CD4-positive, alpha-beta T cell treated with Interleukin-15 for 1 hour (primary cell): Measurements from ENCODE around the gene SPNS2.

ENCODE experiments used
- DNase-seq: peaks from one replicate; pipeline ENCODE4 v3.0.0-alpha.2; 2020

Gene SPNS2

GRCh38 chr17:4522661-4523060, 24.0 kb downstream of the SPNS2 start:
- DNase-seq = no peak

GRCh38 chr17:4523946-4524345, 25.3 kb downstream of the SPNS2 start:
- DNase-seq = no peak

DNA sequence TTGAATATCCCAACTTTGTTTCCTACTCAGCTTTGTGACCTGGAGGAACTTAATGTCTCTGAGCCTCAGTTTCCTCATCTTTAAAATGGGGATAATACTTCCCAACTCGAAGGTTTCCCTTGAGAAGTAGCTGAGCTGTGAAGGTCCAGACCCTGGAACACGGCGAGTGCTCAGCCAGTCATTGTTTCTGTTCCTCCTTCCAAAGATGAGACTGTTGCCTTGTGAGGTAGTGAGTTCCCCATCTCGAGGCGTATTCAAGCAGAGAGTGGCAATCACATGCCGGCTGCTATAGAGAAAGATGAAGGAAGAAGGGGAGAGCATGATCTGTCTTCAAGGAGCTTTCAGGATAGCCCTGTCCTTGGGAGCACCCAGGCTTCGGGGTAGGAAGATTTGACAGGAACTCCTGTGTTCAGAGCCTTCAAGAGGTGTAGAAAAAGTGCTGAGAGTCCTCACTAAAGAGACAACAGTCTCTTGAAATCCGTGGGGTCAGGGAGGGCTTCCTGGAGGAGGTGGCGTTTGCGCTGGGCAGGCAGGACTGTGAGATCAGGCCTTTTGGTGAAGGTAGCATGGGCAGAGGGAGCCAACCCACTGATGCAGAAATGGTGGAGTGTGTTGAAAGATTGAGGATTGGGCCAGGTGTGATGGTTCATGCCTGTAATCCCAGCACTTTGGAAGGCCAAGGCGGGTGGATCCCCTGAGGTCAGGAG, 27.2 kb downstream of the SPNS2 start:
- DNase-seq = no peak

GRCh38 chr17:4527134-4527533, 28.5 kb downstream of the SPNS2 start:
- no peak for DNase-seq

GRCh38 chr17:4527566-4528125, 29.0 kb downstream of the SPNS2 start:
- no peak for DNase-seq

GRCh38 chr17:4529533-4530152, 31.0 kb downstream of the SPNS2 start:
- no peak for DNase-seq

DNA sequence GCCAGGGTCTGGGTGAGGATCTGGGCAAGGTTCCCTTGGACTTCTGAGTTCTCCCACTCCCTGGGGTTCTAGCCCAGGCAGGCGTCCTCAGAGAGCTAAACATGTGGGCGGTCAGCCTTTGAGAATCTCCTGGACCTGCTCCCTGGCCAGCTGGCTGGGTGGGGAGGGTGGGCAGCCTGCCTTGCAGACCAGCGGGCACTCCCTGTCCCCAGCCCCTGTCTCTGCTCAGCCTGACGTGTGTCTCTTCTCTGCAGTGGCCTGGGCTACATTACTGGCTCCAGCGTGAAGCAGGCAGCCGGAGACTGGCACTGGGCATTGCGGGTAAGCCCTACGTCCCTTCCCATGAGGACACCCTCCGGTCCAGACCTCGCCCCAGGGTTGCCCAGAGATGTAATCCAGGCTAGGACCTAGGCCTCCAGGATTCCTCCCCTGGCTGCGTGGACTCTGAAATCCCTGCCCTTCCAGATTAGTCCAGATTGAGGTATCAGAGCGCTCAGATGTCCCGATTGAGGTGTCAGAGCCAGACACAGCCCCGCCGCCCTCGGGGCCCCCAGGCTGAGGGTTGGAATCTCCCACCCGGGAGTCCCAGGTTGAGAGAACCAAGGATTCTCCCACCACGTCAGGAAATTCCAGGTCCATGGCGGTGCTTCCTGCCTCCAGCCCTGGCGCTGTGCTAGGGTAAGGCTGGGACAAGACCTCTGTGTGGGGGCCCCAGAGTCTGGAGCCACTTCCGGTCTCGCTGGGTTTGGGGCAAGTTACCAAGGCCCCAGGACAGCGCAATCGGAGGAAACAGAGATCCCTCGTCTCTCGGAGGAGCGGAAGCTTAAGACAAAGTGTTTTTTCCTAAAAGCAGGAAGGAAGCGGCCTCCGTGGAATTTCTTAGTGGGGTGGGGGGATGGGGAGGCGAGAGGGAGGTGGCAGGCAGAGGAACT, 32.4 kb downstream of the SPNS2 start:
- DNase-seq = no peak

- no peak for DNase-seq
These were observed 33.5 kb downstream of the SPNS2 start for GRCh38 chr17:4531988-4532736.

DNA sequence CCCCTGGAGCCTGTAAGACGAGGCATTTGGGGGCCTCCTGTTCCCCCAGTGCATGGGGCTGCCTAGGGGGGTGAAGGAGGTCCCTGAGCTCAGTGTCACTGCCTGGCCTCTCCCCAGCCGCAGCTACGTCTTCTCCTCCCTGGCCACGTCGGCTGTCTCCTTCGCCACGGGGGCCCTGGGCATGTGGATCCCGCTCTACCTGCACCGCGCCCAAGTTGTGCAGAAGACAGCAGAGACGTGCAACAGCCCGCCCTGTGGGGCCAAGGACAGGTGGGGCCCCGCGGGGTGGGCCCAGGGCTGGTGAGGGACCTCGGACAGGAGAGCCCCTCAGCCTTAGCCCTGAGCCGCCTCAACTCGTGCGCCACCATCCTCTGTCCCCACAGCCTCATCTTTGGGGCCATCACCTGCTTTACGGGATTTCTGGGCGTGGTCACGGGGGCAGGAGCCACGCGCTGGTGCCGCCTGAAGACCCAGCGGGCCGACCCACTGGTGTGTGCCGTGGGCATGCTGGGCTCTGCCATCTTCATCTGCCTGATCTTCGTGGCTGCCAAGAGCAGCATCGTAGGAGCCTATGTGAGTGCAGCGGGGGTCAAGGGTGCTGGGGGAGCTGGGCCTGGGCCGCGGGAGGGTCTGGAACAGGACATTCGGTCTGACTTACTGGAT, 34.3 kb downstream of the SPNS2 start:
- DNase-seq = no peak

DNA sequence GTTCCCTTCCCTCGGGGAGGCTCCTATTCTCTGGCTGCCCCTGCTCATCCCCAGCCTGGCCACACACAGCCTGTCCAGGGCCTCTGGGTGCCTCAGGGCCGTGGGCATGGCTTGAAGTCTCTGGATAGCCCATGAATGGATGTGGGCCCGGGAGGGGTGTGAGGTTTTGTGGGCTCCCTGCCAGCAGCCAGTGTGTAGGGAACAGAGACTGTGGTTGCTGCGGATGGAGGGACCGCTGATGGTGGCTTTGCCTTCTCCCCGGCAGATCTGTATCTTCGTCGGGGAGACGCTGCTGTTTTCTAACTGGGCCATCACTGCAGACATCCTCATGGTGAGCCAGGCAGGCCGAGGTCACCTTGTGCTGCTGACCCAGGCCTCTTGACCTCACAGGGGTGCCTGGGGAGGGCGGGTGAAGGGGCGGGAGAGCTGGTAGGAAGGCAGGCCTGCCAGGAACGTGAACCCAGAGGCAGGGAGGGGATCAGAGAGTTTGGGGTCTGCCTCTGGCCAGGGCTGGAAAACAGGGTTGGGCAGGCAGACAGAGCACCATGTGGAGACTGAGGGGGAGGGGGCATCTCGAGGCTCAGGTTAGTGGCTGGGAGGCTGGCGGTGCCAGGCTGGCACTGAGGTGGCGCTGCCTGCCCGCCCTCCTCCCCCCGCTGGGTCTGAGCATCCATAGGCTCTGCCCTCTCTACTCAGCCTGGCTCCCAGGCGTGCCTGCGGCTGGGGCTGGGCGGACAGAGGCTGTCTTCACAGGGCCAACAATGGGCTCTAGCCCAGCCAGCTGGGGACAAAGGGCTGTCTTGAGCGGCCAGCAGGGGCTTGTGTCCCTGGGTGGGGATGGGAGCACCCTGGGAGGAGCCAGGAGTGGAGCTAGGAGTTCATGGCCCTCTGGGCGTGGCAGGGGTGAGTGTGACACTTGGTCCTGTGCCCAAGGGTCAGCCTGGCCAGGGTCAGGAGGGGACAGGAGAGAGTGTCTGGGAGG, 35.1 kb downstream of the SPNS2 start:
- no peak for DNase-seq

DNA sequence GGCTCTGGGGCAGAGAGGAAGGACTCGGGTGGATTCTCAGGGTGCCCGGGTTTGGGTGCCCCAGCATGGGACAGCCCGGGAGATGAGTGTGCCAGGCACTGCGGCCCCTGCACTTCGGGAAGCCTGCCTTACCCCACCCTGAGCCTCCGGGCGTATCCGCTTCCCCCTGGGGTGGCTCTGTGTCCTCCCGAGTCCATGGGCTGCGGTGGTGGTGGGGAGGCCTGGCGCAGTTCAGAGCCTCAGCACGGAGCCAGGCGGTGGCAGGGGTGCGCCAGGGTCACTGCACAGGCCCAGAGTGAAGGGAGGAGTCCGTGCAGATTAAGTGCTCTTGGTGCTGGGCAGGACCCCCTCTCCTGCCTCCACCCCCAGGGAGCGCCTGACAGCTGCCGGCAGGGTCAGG, 35.8 kb downstream of the SPNS2 start:
- DNase-seq = no peak

DNA sequence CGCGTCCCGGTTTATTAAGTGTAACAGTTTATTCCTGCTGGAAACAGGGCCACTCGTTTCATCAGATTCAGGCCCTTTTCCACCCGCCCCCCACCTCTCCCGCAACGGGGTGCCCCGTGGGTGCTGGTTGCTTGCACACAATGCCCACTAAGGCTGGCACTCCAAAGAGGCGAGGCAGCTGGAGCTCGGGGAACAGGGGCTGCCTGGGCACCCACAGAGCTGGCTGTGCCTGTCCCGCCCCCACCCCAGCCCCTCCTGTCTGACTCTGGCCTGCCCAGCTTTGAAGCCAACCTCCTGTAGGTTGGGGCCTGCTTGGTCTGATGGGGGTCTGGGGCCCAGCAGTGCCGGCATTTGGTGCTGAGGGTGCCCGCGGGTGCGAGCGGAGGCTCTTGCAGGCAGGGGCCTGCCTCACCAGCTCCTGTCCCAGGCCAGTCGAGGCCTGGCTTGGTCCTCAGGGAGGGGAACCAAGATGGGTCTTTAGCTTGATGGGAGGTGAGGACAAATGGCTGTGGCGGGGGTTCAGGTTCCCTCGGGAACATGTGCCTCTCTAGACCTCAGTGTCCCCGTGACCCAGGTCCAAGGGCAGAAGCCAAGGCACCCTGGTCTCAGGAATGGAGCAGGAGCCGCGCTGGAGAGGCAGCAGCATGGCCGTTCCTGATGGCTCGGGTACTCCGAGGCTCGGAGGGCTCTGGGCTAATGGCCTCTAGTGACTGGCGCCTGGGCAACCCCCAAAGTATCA, 36.4 kb downstream of the SPNS2 start:
- no peak for DNase-seq

DNA sequence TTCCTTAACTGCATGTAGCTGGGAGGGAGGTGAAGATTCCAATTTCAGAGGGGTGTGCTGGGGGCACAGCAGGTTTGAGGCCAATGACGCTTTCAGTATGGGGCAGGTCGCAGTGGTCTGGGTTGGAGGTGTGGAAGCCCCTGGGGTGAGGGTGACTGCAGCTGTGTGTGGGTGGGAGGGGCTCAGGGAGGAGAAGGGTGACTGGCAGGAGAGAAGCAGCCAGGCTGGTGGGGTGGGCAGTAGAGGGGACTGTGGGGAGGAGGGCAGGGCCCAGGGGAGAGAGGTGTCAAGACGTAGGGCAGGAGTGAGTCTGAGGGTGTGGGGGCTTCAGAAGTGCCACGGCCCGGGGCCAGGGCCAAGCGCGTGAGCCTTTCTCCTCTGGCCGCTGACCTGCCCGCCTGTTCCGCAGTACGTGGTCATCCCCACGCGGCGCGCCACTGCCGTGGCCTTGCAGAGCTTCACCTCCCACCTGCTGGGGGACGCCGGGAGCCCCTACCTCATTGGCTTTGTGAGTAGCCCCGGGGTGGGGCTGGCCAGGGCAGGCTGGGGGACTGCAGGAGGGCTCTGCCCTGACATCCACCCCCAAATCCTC, 37.1 kb downstream of the SPNS2 start:
- no peak for DNase-seq

GRCh38 chr17:4536259-4536741, 37.6 kb downstream of the SPNS2 start:
- DNase-seq = no peak

- no peak for DNase-seq
These were observed 38.2 kb downstream of the SPNS2 start for GRCh38 chr17:4536742-4537411.

- DNase-seq = no peak
These were observed 39.0 kb downstream of the SPNS2 start for GRCh38 chr17:4537451-4538235.

DNA sequence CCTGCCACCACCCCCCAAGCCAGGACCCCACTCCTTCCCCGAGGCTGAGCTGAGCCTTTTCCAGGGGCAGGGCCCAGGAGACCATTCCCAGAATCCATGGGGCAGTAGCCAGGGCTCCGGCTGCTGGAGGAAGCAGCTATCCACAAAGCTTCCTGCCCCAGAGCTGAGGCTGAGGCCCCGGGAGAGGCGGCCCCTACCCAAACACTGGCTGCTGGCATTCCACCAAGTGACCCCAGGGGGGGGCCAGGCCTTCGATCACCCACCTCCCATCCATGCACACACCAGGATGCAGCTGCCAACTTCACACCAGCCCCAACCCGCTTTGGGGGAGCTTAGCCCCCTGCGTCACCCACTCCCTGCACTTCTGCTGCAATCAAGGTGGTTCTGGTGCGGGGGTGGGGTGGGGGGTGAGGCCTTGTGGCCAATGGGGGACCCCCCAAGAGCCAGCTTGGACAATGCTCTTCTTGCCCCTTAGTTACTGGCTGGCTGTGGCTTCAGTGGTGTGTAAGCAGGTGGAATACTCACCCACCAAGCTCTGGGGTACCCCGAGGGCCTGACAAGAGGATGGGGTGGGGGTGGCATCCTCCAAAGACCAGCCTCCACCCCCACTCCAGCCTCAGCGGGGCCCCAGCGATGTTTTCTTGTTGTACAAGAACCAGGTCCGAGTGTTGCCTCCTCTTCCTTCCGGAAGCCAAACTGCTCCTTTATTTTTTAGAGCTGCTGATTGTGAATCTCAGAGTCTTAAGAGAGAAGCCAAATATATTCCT, 39.7 kb downstream of the SPNS2 start:
- DNase-seq = no peak
